ENCODE results near the gene NECTIN4. TPM values are rescaled to one million over a fixed set of nuclear protein-coding genes. Genes with fewer than 3 reads are reported as not detected.

Gene NECTIN4
- total and polyA plus RNA-seq, 10 of the 15 experiments (the other 5 are each of a cell fraction or from before 2014, with no cell fraction given), result 2.8 to 8.7 (median 3.7) TPM

- Histone ChIP-seq H2AFZ (ENCODE audit: control insufficient read depth, low read depth, low read length) (no peak overlapping the region), H3K9ac (ENCODE audit: control insufficient read depth, insufficient read depth, low read length) (no peak overlapping the region), H3K79me2 (ENCODE audit: control insufficient read depth, insufficient read depth, low read length) (peaks cover 20% of the 10 kb centered on the region), H3K27me3 (replicated peaks in 1 of 2; ENCODE audit: control insufficient read depth in 2 of 2, insufficient read depth in 2 of 2, low read length in 1 of 2) (no peaks in the 10 kb centered on the region), H3K4me3 (no peak overlapping the region), H3K4me1 (ENCODE audit: control insufficient read depth, insufficient read depth, low read length) (peaks cover 11% of the 10 kb centered on the region), H3K9me3 (replicated peaks; ENCODE audit: control insufficient read depth, insufficient read depth, low read length) (no peaks in the 10 kb centered on the region), H3K27ac (ENCODE audit: control insufficient read depth, insufficient read depth) (no peak overlapping the region), H3K4me2 (ENCODE audit: control insufficient read depth, insufficient read depth) (no peak overlapping the region; the same call in 1 of the 2 replicates), H4K20me1 (ENCODE audit: control insufficient read depth, insufficient read depth) (no peaks in the 10 kb centered on the region), H3K36me3 (ENCODE audit: control insufficient read depth in 2 of 2, insufficient read depth in 2 of 2, low read length in 1 of 2) (no peaks in the 10 kb centered on the region)
- ATAC-seq (no peak), DNase-seq (ENCODE audit: low read depth, low spot score) (no peak), FAIRE-seq (no peak)
- RAD21 ChIA-PET (ENCODE audit: unreplicated experiment), result interaction anchor here (6.4 kb wide), 1 partner anchor 23 kb away, joined by 90 read pairs; the partner anchor contains the start of gene KLHDC9
- POLR2A ChIA-PET, result interaction anchor here (5.6 kb wide), 1 partner anchor 24 kb away, joined by 66 read pairs; the partner anchor contains the start of gene KLHDC9
- intact Hi-C loops (cut with micrococcal nuclease; ENCODE audit: unreplicated experiment) (no loop called here), in situ Hi-C loops (cut with MboI) (no loop called here)
- no peak for TF ChIP-seq WRNIP1 (IDR thresholded peaks at IDR 0.05; ENCODE audit: borderline replicate concordance, low read depth, low read length)
- TF ChIP-seq TBL1XR1 (IDR thresholded peaks at IDR 0.05; ENCODE audit: low read depth, low read length), result no peak
- no peak for TF ChIP-seq NRF1 (conservative IDR thresholded peaks at IDR 0.05; ENCODE audit: low read depth, low read length)
- no peak for TF ChIP-seq YY1 (IDR thresholded peaks at IDR 0.05; ENCODE audit: low read depth, low read length)
- TF ChIP-seq SP1 (IDR thresholded peaks at IDR 0.05; ENCODE audit: low read depth, low read length), result no peak
- TF ChIP-seq SMAD5 (IDR thresholded peaks at IDR 0.05; ENCODE audit: low read depth), result no peak
- TF ChIP-seq RB1 (IDR thresholded peaks at IDR 0.05; ENCODE audit: borderline replicate concordance), result no peak
- no peak for TF ChIP-seq EP300 (IDR thresholded peaks at IDR 0.05; ENCODE audit: borderline replicate concordance in 1 of 2, control insufficient read depth in 1 of 2, low read depth in 2 of 2, low read length in 2 of 2)
- no TSS peak for BruUV-seq (replicated peaks)
- CTCF ChIA-PET, result interaction anchor here (1.2 to 7.4 kb wide), 3 partner anchors 24 to 66 kb away, joined by 3 to 111 read pairs (median 52); partner anchors contain the start of gene KLHDC9
- 91% methylated on average over 19 of the region's 19 CpGs for WGBS (ENCODE audit: insufficient coverage, insufficient replicate concordance, low lambda C conversion rate, missing lambda C conversion rate)
- SMC1A ChIA-PET (ENCODE audit: uncharacterized antibody, unreplicated experiment), result interaction anchor here (6.7 to 9.0 kb wide), 2 partner anchors 23 to 26 kb away, joined by 110 to 134 read pairs; partner anchors contain the start of genes KLHDC9 and USF1
Measured at GRCh38 chr1:161072751-161073449, 16.5 kb downstream of the NECTIN4 start.

Data from GM12878 (cell line).